GM18520 (cell line): ENCODE measurements around the gene CPO.
"Not testable (repeated sequence)": the region's sequence is repeated elsewhere in the genome, so short reads cannot be mapped to it uniquely, and the experiment has no call there.

ENCODE experiments used
- ATAC-seq: cut with Tn5 transposase; IDR thresholded peaks from one replicate; pipeline ENCODE4 v1.9.1; 2021; ENCODE audit not compliant: unreplicated experiment

Gene CPO

GRCh38 chr2:206939340-206939739 lies at the start of gene CPO:
CPO (plus strand) TSS chr2:206939518; CDS start chr2:206939600, 82 bp downstream.
- no peak for ATAC-seq

GRCh38 chr2:206890179-206890578 lies 49.1 kb upstream of the CPO start:
- ATAC-seq, result no peak

- ATAC-seq, result no peak
Observed at GRCh38 chr2:206890926-206891325, 48.4 kb upstream of the CPO start.

GRCh38 chr2:206915121-206915520 lies 24.2 kb upstream of the CPO start:
- ATAC-seq, result peak; percentile 76

GRCh38 chr2:206918263-206918662 lies 21.1 kb upstream of the CPO start:
- ATAC-seq, result no peak

- no peak for ATAC-seq
Observed at GRCh38 chr2:206920310-206920709, 19.0 kb upstream of the CPO start.

- ATAC-seq, result no peak
Observed at GRCh38 chr2:206920951-206921350, 18.4 kb upstream of the CPO start.

- ATAC-seq, result no peak
Observed at GRCh38 chr2:206921529-206921928, 17.8 kb upstream of the CPO start.

GRCh38 chr2:206935991-206936842 lies 3.1 kb upstream of the CPO start:
- no peak for ATAC-seq

- no peak for ATAC-seq
Observed at GRCh38 chr2:206936843-206937230, 2.5 kb upstream of the CPO start.

GRCh38 chr2:206937555-206937954 lies 1.8 kb upstream of the CPO start:
- ATAC-seq, result no peak

GRCh38 chr2:206940546-206940945 lies 1.2 kb downstream of the CPO start:
- no peak for ATAC-seq

- ATAC-seq, result no peak
Observed at GRCh38 chr2:206942592-206943478, 3.5 kb downstream of the CPO start.

GRCh38 chr2:206953404-206953803 lies 14.1 kb downstream of the CPO start:
- ATAC-seq, result not testable (repeated sequence)

GRCh38 chr2:206955253-206955652 lies 15.9 kb downstream of the CPO start:
- ATAC-seq, result no peak

- no peak for ATAC-seq
Observed at GRCh38 chr2:206958261-206958660, 18.9 kb downstream of the CPO start.

GRCh38 chr2:206962966-206963365 lies 23.6 kb downstream of the CPO start:
- no peak for ATAC-seq

GRCh38 chr2:206968134-206969086 lies 29.1 kb downstream of the CPO start:
- no peak for ATAC-seq

- ATAC-seq, result no peak
Observed at GRCh38 chr2:206969192-206969591, 29.9 kb downstream of the CPO start.

- ATAC-seq, result no peak
Observed at GRCh38 chr2:206970589-206971360, 31.5 kb downstream of the CPO start.
